DMS 273 (cell line): Measurements from ENCODE around the gene MACROD2.

Experiments
- DNase-seq: peaks from one replicate; lab custom pipeline; 2025; ENCODE audit not compliant: unreplicated experiment; lab: John Stamatoyannopoulos, UW

MACROD2 gene

GRCh38 chr20:15673206-15673605, 1677.9 kb downstream of the MACROD2 start:
- DNase-seq: no peak

- peak; percentile 18 for DNase-seq
Observed at GRCh38 chr20:15674253-15675060, 1679.1 kb downstream of the MACROD2 start.

- DNase-seq: no peak
Observed at GRCh38 chr20:15675061-15675514, 1679.8 kb downstream of the MACROD2 start.

GRCh38 chr20:15675813-15676484, 1680.6 kb downstream of the MACROD2 start:
- DNase-seq: no peak

- no peak for DNase-seq
Observed at GRCh38 chr20:15676815-15677214, 1681.5 kb downstream of the MACROD2 start.

GRCh38 chr20:15682690-15683089, 1687.4 kb downstream of the MACROD2 start:
- DNase-seq: no peak

- no peak for DNase-seq
Observed at GRCh38 chr20:15692570-15692969, 1697.3 kb downstream of the MACROD2 start.

GRCh38 chr20:15699431-15700146, 1704.3 kb downstream of the MACROD2 start:
- no peak for DNase-seq

- peak; percentile 73 for DNase-seq
Observed at GRCh38 chr20:15700147-15700765, 1704.9 kb downstream of the MACROD2 start.

GRCh38 chr20:15702161-15702560, 1706.8 kb downstream of the MACROD2 start:
- no peak for DNase-seq

- DNase-seq: no peak
Observed at GRCh38 chr20:15703171-15703911, 1708.0 kb downstream of the MACROD2 start.

GRCh38 chr20:15705975-15706374, 1710.7 kb downstream of the MACROD2 start:
- DNase-seq: no peak

- DNase-seq: no peak
Observed at GRCh38 chr20:15706719-15707118, 1711.4 kb downstream of the MACROD2 start.

- peak; percentile 31 for DNase-seq
Observed at GRCh38 chr20:15708984-15709598, 1713.8 kb downstream of the MACROD2 start.

GRCh38 chr20:15710636-15711035, 1715.3 kb downstream of the MACROD2 start:
- no peak for DNase-seq

GRCh38 chr20:15711177-15711576, 1715.9 kb downstream of the MACROD2 start:
- no peak for DNase-seq

- DNase-seq: peak; percentile 56
Observed at GRCh38 chr20:15716256-15716655, 1720.9 kb downstream of the MACROD2 start.

- DNase-seq: no peak
Observed at GRCh38 chr20:15726416-15726815, 1731.1 kb downstream of the MACROD2 start.

- DNase-seq: no peak
Observed at GRCh38 chr20:15734052-15734451, 1738.7 kb downstream of the MACROD2 start.

- no peak for DNase-seq
Observed at GRCh38 chr20:15739035-15739434, 1743.7 kb downstream of the MACROD2 start.
